ENCODE results near the gene PTTG1IP2.
A peak's percentile ranks its signal among the peaks of the same experiment; 100 is the strongest.

PTTG1IP2 gene

DNA sequence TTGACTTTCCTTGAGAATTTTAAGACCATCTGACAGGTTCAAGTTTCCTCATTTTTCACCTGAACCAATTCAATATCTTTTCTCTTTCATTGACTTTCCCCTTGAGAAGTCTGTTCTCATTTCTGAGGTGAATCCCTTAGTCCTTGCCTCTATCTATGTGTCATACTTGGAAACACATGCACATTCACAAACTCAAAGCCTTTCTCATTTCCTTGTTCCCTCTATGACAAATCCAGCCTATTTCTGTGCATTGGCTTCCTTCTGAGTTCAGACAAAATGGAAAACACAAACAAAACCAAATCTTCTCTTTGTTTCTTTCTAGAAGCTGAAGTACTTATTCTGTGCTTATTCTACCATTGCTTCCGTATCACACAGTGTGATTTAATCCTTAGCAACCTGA lies 13.8 kb downstream of the PTTG1IP2 start:
- TF ChIP-seq ZFX (IDR thresholded peaks at IDR 0.05; ENCODE audit: borderline replicate concordance), result no peak
- TF ChIP-seq, protein P1, sequence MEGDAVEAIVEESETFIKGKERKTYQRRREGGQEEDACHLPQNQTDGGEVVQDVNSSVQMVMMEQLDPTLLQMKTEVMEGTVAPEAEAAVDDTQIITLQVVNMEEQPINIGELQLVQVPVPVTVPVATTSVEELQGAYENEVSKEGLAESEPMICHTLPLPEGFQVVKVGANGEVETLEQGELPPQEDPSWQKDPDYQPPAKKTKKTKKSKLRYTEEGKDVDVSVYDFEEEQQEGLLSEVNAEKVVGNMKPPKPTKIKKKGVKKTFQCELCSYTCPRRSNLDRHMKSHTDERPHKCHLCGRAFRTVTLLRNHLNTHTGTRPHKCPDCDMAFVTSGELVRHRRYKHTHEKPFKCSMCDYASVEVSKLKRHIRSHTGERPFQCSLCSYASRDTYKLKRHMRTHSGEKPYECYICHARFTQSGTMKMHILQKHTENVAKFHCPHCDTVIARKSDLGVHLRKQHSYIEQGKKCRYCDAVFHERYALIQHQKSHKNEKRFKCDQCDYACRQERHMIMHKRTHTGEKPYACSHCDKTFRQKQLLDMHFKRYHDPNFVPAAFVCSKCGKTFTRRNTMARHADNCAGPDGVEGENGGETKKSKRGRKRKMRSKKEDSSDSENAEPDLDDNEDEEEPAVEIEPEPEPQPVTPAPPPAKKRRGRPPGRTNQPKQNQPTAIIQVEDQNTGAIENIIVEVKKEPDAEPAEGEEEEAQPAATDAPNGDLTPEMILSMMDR (IDR thresholded peaks at IDR 0.05), result no peak

DNA sequence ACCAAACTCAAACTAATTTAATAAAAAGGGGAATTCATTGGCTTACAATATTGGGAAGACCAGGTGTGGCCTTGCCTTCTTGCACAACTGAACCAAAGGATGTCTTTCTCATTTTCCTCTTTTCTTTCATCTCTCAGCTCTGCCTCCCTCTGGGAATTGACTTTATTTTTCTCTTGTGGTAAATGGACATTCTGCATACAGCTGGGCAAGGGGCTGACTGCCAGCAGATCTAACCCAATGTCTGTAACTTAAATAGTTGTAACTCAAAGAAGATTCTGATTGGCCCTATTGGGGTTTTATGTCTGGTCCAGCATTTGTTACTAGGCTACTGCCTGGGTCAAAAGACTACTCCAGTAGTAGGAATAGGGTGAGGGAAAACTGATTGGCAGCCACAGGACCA lies 15.3 kb downstream of the PTTG1IP2 start:
- no peak overlapping the region for H3K27ac ChIP-seq
- TF ChIP-seq, protein P1 (IDR thresholded peaks at IDR 0.05), result no peak
- no peak for TF ChIP-seq ZFX (IDR thresholded peaks at IDR 0.05; ENCODE audit: borderline replicate concordance)

More for the DNA sequence above, 13.8 kb downstream of the PTTG1IP2 start:
- H3K27ac ChIP-seq, result no peak overlapping the region

DNA sequence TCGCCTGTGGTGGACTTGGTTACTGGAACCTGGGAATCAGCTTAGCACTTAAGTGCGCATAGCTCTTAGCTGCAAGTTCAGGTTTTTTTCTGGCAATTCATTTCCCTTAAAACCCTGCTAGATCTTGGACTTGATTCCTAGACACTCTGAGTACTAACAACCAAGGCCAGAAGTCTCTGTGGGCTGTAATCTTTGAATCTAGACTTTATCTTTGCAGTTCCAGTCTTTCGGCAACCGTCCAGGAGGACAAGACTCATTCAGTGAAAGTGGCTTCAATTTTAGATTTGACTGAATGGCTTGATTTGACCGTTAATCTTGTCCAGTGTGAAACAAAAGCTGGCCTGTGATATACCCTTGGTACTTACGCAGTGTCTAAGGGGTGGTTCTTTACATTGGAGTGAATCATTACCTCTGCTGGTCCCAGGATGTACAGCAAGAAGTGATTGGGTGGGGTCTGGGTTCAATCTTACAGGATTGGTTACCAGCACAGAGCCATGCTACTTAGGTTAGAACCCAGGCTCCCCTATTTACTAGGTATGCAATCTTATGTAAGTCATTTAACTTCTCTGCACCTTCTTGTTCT lies 16.4 kb downstream of the PTTG1IP2 start:
- no peak overlapping the region for H3K27ac ChIP-seq
- TF ChIP-seq, protein P1 (IDR thresholded peaks at IDR 0.05), result no peak
- no peak for TF ChIP-seq ZFX (IDR thresholded peaks at IDR 0.05; ENCODE audit: borderline replicate concordance)

DNA sequence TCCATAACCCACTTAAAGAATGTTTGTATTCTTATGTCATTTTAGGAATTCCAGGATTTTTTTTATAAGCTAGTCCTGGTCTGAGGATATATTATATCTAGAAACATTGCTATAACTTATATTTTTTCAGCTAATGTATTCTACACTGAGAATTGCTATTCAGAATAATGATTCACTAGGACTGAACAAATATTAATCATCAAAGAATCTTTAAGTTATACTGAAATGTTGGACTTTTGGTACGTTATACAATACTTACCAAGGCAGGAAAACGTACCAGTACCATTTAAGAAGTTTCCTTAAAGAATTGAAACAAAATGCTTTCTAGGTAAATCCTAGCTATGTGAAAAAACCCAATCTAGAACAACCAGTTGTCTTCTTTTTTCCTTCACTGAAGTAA lies 18.4 kb downstream of the PTTG1IP2 start:
- peak overlapping the region; percentile 14; the same call in 1 of the 2 replicates for H3K27ac ChIP-seq
- TF ChIP-seq, protein P1 (IDR thresholded peaks at IDR 0.05), result no peak
- TF ChIP-seq ZFX (IDR thresholded peaks at IDR 0.05; ENCODE audit: borderline replicate concordance), result no peak

DNA sequence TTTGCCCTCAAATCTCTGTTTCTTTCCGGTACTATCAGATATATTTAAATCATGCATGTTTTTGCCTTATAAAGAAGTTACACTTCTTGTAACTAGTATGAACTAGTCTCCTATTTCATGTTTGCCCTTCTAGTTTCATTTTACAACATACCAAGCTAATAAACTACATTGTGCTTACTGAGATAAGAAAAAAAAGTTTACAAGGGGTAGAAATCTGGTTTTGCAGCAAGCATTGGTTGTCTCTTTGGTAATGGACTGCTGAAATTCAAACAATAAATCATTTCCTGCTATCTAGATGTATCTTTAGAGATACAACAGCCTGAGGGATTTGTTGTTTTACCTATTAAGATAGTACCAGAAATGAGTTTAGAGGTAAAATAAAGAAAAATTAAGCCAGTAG lies 18.8 kb downstream of the PTTG1IP2 start:
- peak overlapping the region; percentile 14; the same call in 1 of the 2 replicates for H3K27ac ChIP-seq
- TF ChIP-seq, protein P1 (IDR thresholded peaks at IDR 0.05), result no peak
- no peak for TF ChIP-seq ZFX (IDR thresholded peaks at IDR 0.05; ENCODE audit: borderline replicate concordance)

DNA sequence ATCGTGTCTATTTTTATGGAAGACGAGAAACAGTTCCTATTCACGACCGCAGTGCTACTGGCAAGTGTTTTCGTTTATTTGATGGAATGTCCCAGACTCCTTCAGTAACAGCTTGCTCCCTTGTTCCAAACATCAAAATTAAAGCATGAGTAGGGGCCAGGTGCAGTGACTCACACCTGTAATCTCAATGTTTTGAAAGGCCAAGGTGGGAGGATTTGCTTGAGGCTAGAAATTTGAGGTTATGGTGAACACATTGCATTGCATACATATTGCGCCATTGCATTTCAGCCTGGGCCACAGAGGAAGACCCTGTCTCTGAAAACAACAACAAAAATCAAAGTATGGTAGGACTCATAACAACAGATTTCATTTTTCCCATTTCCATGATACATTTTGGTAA lies 22.8 kb downstream of the PTTG1IP2 start:
- H3K27ac ChIP-seq, result no peak overlapping the region
- TF ChIP-seq, protein P1 (IDR thresholded peaks at IDR 0.05), result no peak
- TF ChIP-seq ZFX (IDR thresholded peaks at IDR 0.05; ENCODE audit: borderline replicate concordance), result no peak

DNA sequence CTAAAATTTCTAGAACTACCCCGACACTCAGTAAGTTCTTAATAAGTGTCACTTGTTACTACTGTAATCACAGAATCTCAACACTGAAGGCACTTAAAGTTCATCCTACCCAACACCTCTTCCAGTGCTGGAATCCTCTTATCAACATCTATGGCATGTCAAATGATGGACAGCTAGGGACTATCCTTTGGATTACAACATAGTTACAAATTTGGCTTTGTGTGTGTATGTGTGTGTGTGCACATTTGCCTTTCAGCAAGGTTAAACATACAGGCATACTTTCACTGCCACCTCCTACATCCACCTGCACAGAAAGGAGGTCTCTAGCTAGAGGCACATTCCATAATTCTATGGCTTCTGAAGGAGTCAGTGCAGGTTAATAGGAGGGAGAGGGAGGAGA lies 25.8 kb downstream of the PTTG1IP2 start:
- TF ChIP-seq ZFX (IDR thresholded peaks at IDR 0.05; ENCODE audit: borderline replicate concordance), result no peak
- TF ChIP-seq, protein P1 (IDR thresholded peaks at IDR 0.05), result no peak
- no peak overlapping the region for H3K27ac ChIP-seq
